Transverse colon (tissue), 4 donors: ENCODE measurements around the gene NTNG1.

Experiments
- POLR2AphosphoS5 ChIP-seq, 3 donors: sonication (generic); formaldehyde crosslinking; IDR thresholded peaks; one replicate each; pipeline ENCODE4 v1.6.1; 2016; ENCODE audit warnings: antibody characterized with exemption in 3 of 3
- TF ChIP-seq, protein P1 (sequence below), 5 experiments: fragments of 200-600 bp in 3 of 5; fragments of 450-650 bp in 2 of 5; sonication (generic) in 3 of 5; IDR thresholded peaks; 1 replicate in 2 of 5; 2 replicates in 3 of 5; pipeline ENCODE4 v1.5.1; 2016 to 2017; ENCODE audit warnings: antibody characterized with exemption in 5 of 5, inconsistent platforms in 3 of 5, mild to moderate bottlenecking in 2 of 5, moderate library complexity in 1 of 5

- no peak for TF ChIP-seq POLR2AphosphoS5 (IDR thresholded peaks at IDR 0.05)
- TF ChIP-seq, protein P1, sequence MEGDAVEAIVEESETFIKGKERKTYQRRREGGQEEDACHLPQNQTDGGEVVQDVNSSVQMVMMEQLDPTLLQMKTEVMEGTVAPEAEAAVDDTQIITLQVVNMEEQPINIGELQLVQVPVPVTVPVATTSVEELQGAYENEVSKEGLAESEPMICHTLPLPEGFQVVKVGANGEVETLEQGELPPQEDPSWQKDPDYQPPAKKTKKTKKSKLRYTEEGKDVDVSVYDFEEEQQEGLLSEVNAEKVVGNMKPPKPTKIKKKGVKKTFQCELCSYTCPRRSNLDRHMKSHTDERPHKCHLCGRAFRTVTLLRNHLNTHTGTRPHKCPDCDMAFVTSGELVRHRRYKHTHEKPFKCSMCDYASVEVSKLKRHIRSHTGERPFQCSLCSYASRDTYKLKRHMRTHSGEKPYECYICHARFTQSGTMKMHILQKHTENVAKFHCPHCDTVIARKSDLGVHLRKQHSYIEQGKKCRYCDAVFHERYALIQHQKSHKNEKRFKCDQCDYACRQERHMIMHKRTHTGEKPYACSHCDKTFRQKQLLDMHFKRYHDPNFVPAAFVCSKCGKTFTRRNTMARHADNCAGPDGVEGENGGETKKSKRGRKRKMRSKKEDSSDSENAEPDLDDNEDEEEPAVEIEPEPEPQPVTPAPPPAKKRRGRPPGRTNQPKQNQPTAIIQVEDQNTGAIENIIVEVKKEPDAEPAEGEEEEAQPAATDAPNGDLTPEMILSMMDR (IDR thresholded peaks at IDR 0.05) = no peak
Observed at GRCh38 chr1:107525961-107526360, 385.1 kb downstream of the NTNG1 start.
